OCI-LY1 (cell line): ENCODE measurements around the gene CFAP65.

Source experiments
- H2AFZ ChIP-seq: fragments of 200-600 bp; sonication (generic), shearing (Covaris generic); 2 replicates; pipeline ENCODE4 v1.6.0; 2014; ENCODE audit warnings: antibody characterized with exemption, mild to moderate bottlenecking, low read length
- H3F3A ChIP-seq: fragments of 200-600 bp; sonication (generic), shearing (Covaris generic); 2 replicates; pipeline ENCODE4 v1.6.0; 2014; ENCODE audit warnings: mild to moderate bottlenecking, antibody characterized with exemption, low read length, moderate library complexity; ENCODE audit not compliant: insufficient read depth
- H3K27ac ChIP-seq: fragments of 200-600 bp; sonication (generic); 2 replicates; pipeline ENCODE4 v1.5.1; 2014; ENCODE audit warnings: low read length, mixed run types, mild to moderate bottlenecking, low read depth; ENCODE audit not compliant: poor library complexity, severe bottlenecking
- H3K27me3 ChIP-seq: fragments of 200-600 bp; sonication (generic); 2 replicates; pipeline ENCODE4 v1.6.0; 2014; ENCODE audit warnings: antibody characterized with exemption, mild to moderate bottlenecking, low read length, moderate library complexity; ENCODE audit not compliant: insufficient read depth
- H3K36me3 ChIP-seq: fragments of 200-600 bp; sonication (generic); 2 replicates; pipeline ENCODE4 v1.6.1; 2014; ENCODE audit warnings: mild to moderate bottlenecking, antibody characterized with exemption, low read length, moderate library complexity, mixed read lengths; ENCODE audit not compliant: insufficient read depth
- H3K4me1 ChIP-seq: fragments of 200-600 bp; sonication (generic); 2 replicates; pipeline ENCODE4 v1.5.1; 2014; ENCODE audit warnings: mild to moderate bottlenecking, low read length, moderate library complexity; ENCODE audit not compliant: insufficient read depth, severe bottlenecking
- H3K4me2 ChIP-seq: fragments of 200-600 bp; sonication (generic), shearing (Covaris generic); 2 replicates; pipeline ENCODE4 v1.6.1; 2014; ENCODE audit warnings: low read length
- H3K4me3 ChIP-seq: fragments of 200-600 bp; sonication (generic); 2 replicates; pipeline ENCODE4 v1.5.1; 2014; ENCODE audit warnings: low read length, low read depth, mild to moderate bottlenecking, mixed read lengths; ENCODE audit not compliant: poor library complexity, severe bottlenecking
- H3K79me2 ChIP-seq: fragments of 200-600 bp; shearing (Covaris generic); 2 replicates; pipeline ENCODE4 v1.6.1; 2016; ENCODE audit warnings: mixed run types, low read length, mixed read lengths; ENCODE audit not compliant: insufficient read depth
- H3K9ac ChIP-seq: fragments of 200-600 bp; sonication (generic), shearing (Covaris generic); 2 replicates; pipeline ENCODE4 v1.6.1; 2014; ENCODE audit warnings: mild to moderate bottlenecking, low read length, mixed read lengths
- H3K9me2 ChIP-seq: fragments of 200-600 bp; sonication (generic), shearing (Covaris generic); 2 replicates; pipeline ENCODE4 v1.6.1; 2014; ENCODE audit warnings: low read depth, mild to moderate bottlenecking, low read length, mixed read lengths
- H3K9me3 ChIP-seq: fragments of 200-600 bp; shearing (Covaris generic); 2 replicates; pipeline ENCODE4 v1.6.1; 2014; ENCODE audit warnings: low read length, mixed read lengths
- H4K20me1 ChIP-seq: fragments of 200-600 bp; sonication (generic), shearing (Covaris generic); 2 replicates; pipeline ENCODE4 v1.6.0; 2016; ENCODE audit warnings: mild to moderate bottlenecking, low read length; ENCODE audit not compliant: insufficient read depth
- CTCF ChIP-seq: fragments of 200-600 bp; sonication (generic), shearing (Covaris generic); IDR thresholded peaks from 2 replicates; pipeline ENCODE4 v1.5.1; 2017; ENCODE audit warnings: mild to moderate bottlenecking, antibody characterized with exemption, low read length, moderate library complexity, mixed read lengths
- EZH2 ChIP-seq: fragments of 200-600 bp; sonication (generic), shearing (Covaris generic); IDR thresholded peaks from 2 replicates; pipeline ENCODE4 v1.8.0; 2017; ENCODE audit warnings: borderline replicate concordance, mixed run types, mild to moderate bottlenecking, antibody characterized with exemption, low read length, moderate library complexity, mixed read lengths

Gene CFAP65

DNA sequence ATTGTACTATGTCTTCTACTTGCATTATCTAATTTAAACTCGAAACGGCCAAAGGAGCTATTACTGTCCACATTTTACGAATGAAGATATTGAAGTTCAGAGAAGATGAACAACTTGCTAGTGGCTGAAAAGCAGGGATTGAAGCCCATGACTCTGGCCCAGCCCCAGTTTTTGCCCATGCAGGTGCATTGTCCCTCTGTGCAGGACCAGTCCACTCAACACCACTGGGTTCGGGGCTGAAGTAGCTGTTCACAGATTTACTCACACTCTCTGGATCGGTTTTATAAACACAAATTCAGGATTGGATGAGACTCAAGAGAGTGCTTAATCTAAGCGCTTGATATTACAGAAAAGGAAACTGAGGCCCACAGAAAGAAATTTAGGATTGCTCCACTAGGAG, 20.8 kb upstream of the CFAP65 start:
- no peak overlapping the region for H3K4me2 ChIP-seq
- H3K27me3 ChIP-seq = no peaks in the 10 kb centered on the region; the same call in 1 of the 2 replicates
- H3K9me2 ChIP-seq = no peaks in the 10 kb centered on the region
- H3F3A ChIP-seq = no peaks in the 10 kb centered on the region
- H3K27ac ChIP-seq = no peak overlapping the region
- H3K9ac ChIP-seq = no peak overlapping the region
- no peak overlapping the region for H2AFZ ChIP-seq
- TF ChIP-seq CTCF (no peak), EZH2 (no peak)
- no peaks in the 10 kb centered on the region for H4K20me1 ChIP-seq
- H3K4me1 ChIP-seq = no peaks in the 10 kb centered on the region
- H3K9me3 ChIP-seq = no peaks in the 10 kb centered on the region
- no peaks in the 10 kb centered on the region for H3K36me3 ChIP-seq
- no peaks in the 10 kb centered on the region for H3K79me2 ChIP-seq
- no peak overlapping the region for H3K4me3 ChIP-seq

DNA sequence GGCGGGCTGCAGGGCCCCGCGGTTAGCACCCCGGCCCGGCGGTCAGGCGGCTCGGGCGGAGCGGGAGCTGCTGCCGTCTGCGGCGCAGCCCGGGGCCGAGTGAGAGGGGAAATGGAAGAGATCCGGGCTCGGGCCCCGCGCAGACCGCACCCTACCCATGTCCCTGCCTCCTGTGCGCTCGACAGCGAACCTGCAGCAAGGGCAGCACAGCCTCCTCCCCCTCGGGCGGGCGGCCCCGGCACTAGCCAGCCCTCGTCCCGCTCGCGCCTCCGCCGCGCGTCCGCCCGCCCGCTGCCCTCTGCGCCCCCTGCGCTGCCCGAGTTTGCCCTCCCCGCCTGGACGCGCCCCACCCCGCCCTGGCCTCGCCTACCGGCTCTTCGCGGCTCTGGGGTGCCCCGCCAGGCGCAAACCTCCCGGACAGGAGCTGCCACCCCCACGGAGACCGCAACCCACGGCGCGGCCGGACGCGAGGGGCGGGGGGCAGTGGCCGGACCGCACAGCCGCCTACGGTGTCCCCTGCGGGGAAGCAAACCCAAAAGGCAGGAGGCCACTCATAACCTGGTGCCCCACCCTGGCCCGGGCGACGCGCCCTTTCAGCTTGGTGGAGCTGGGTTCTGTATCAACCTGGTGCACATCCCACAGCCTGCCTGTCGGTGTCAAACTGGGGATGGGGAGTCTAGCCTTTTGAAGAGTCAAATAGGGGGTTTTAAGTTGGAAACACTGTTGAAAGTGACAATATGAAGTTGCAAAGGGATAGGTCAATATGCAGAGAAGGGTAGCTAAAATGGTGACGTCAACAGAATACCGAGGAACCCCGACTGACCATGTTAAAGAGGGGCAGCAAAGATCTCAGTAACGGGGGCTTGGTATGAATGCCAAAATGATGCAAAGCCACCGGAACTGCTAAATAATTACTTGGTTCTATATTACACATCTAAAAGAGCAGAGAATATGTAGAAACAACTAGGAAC, 19.8 kb upstream of the CFAP65 start, which contains the start of gene IHH:
Gene IHH, minus strand, starts transcription at position 101 of the 971 bp plus-strand sequence. CDS start 454 bp downstream, outside the sequence.
- H3K4me2 ChIP-seq = no peak within 1 kb of the TSS
- no peak within 1 kb of the TSS for H3K27ac ChIP-seq
- H3K4me3 ChIP-seq = no peak within 1 kb of the TSS
- no peaks in the 10 kb centered on the region for H3K79me2 ChIP-seq
- H3K4me1 ChIP-seq = no peaks in the 10 kb centered on the region
- H3F3A ChIP-seq = no peaks in the 10 kb centered on the region
- H3K9ac ChIP-seq = no peak within 1 kb of the TSS
- H2AFZ ChIP-seq = no peak within 1 kb of the TSS
- H3K9me2 ChIP-seq = no peaks in the 10 kb centered on the region
- no peaks in the 10 kb centered on the region for H4K20me1 ChIP-seq
- no peaks in the 10 kb centered on the region for H3K36me3 ChIP-seq
- no peaks in the 10 kb centered on the region; the same call in 1 of the 2 replicates for H3K27me3 ChIP-seq
- no peak for TF ChIP-seq CTCF
- no peak for TF ChIP-seq EZH2
- no peaks in the 10 kb centered on the region for H3K9me3 ChIP-seq

DNA sequence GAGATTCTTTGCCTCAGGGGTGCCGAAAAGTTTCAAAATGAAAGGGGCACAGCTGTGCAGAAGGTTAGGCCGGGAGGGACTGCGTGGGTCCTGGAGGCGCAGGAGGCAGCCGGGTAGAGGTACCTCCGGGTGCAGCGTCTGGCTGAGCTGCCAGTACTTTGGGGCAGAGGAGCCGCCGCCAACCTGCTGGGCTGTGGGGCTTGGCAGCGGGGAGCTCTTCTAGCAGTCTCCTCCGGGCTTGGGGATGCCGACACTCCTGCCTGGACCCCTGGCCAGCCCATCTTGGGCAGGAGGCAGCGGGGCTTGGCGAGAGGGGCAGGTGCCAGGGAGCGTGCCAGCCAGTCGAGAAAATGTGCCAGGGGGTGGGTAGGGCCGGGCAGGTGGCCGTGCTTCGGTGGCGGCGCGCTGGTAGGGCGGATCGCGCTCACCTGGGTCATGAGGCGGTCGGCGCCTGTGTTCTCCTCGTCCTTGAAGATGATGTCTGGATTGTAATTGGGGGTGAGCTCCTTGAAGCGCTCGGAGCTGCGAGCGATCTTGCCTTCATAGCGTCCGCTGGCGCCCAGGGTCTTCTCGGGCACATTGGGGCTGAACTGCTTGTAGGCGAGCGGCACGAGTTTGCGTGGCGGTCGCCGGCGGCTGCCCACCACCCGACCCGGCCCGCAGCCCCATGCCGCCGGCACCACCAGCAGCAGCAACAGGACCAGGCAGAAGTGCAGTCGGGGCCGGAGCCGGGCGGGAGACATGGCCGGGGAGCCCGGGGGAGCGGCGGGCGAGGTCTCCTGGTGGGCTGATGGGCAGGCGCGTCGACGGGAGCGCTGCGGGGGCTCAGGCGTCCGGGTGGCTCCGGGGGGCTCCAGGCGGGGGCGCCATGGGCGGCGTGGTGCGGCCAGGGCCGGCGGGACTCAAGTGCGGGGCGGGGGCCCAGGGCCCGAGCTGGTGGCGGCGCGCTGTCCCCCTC, 18.7 kb upstream of the CFAP65 start:
- H3K4me3 ChIP-seq = no peak overlapping the region
- no peak for TF ChIP-seq EZH2
- no peak for TF ChIP-seq CTCF
- H3K4me1 ChIP-seq = no peaks in the 10 kb centered on the region
- H3K79me2 ChIP-seq = no peaks in the 10 kb centered on the region
- no peak overlapping the region for H3K9ac ChIP-seq
- H3F3A ChIP-seq = no peaks in the 10 kb centered on the region
- no peaks in the 10 kb centered on the region for H3K9me3 ChIP-seq
- H3K36me3 ChIP-seq = no peaks in the 10 kb centered on the region
- no peak overlapping the region for H2AFZ ChIP-seq
- no peak overlapping the region for H3K4me2 ChIP-seq
- H3K27ac ChIP-seq = no peak overlapping the region
- H4K20me1 ChIP-seq = no peaks in the 10 kb centered on the region
- no peaks in the 10 kb centered on the region; the same call in 1 of the 2 replicates for H3K27me3 ChIP-seq
- H3K9me2 ChIP-seq = no peaks in the 10 kb centered on the region
